Measurements from ENCODE around the gene ADH1C.
"Not testable (repeated sequence)": the region's sequence is repeated elsewhere in the genome, so short reads cannot be mapped to it uniquely, and the experiment has no call there.

ADH1C gene

DNA sequence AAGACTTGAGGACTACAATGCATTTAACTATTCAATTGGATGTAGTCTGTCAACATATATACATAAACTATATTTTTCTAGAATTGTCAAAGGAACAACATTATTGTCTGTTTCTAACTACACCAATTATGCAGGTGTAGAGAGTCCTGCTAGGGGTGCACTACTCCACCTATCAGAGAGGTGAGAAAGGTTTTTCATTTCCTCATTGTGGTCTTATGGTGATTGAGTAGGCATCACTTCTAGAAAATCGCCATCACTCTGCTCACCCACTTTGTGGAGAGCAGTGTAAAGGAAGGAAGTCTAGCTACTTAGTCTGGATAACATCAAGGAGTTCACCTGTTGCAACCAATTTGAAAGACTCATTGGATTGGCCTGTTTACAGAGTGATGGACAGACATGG lies 4.4 kb upstream of the ADH1C start:
- H3K27me3 ChIP-seq (ENCODE audit: insufficient read depth, low read length) = no peaks in the 10 kb centered on the region
- H3F3A ChIP-seq (ENCODE audit: insufficient read depth, low read length) = no peaks in the 10 kb centered on the region
- H3K4me1 ChIP-seq (ENCODE audit: insufficient read depth, low read length, severe bottlenecking) = no peaks in the 10 kb centered on the region
- no peak overlapping the region for H2AFZ ChIP-seq (ENCODE audit: low read length)
- H3K27ac ChIP-seq (ENCODE audit: low read depth, low read length, poor library complexity, severe bottlenecking) = no peak overlapping the region
- H3K9ac ChIP-seq (ENCODE audit: low read length) = no peak overlapping the region
- H4K20me1 ChIP-seq (ENCODE audit: insufficient read depth, low read length) = no peaks in the 10 kb centered on the region
- no peaks in the 10 kb centered on the region for H3K9me2 ChIP-seq (ENCODE audit: low read depth, low read length)
- no peaks in the 10 kb centered on the region for H3K79me2 ChIP-seq (ENCODE audit: insufficient read depth, low read length)
- H3K9me3 ChIP-seq (ENCODE audit: low read length) = no peaks in the 10 kb centered on the region
- TF ChIP-seq EZH2 (IDR thresholded peaks at IDR 0.05; ENCODE audit: borderline replicate concordance, low read length) = no peak
- TF ChIP-seq, protein P1, sequence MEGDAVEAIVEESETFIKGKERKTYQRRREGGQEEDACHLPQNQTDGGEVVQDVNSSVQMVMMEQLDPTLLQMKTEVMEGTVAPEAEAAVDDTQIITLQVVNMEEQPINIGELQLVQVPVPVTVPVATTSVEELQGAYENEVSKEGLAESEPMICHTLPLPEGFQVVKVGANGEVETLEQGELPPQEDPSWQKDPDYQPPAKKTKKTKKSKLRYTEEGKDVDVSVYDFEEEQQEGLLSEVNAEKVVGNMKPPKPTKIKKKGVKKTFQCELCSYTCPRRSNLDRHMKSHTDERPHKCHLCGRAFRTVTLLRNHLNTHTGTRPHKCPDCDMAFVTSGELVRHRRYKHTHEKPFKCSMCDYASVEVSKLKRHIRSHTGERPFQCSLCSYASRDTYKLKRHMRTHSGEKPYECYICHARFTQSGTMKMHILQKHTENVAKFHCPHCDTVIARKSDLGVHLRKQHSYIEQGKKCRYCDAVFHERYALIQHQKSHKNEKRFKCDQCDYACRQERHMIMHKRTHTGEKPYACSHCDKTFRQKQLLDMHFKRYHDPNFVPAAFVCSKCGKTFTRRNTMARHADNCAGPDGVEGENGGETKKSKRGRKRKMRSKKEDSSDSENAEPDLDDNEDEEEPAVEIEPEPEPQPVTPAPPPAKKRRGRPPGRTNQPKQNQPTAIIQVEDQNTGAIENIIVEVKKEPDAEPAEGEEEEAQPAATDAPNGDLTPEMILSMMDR (IDR thresholded peaks at IDR 0.05; ENCODE audit: low read length) = no peak
- no peak overlapping the region for H3K4me2 ChIP-seq (ENCODE audit: low read length)
- no peak overlapping the region for H3K4me3 ChIP-seq (ENCODE audit: low read depth, low read length, poor library complexity, severe bottlenecking)
- no peaks in the 10 kb centered on the region for H3K36me3 ChIP-seq (ENCODE audit: insufficient read depth, low read length)

DNA sequence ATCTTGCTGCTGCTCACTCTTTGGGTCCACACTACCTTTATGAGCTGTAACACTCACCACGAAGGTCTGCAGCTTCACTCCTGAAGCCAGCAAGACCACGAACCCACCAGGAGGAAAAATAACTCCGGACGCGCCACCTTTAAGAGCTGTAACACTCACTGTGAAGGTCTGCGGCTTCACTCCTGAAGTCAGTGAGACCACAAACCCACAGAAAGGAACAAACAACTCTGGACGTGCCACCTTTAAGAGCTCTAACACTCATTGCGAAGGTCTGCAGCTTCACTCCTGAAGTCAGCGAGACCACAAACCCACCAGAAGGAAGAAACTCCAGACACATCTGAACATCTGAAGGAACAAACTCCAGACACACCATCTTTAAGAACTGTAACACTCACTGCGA lies 3.6 kb upstream of the ADH1C start:
- not testable (repeated sequence) for H4K20me1 ChIP-seq (ENCODE audit: insufficient read depth, low read length); H3K36me3 ChIP-seq (ENCODE audit: insufficient read depth, low read length); H2AFZ ChIP-seq (ENCODE audit: low read length); H3K27me3 ChIP-seq (ENCODE audit: insufficient read depth, low read length); H3K4me3 ChIP-seq (ENCODE audit: low read depth, low read length, poor library complexity, severe bottlenecking); H3K4me1 ChIP-seq (ENCODE audit: insufficient read depth, low read length, severe bottlenecking); H3K27ac ChIP-seq (ENCODE audit: low read depth, low read length, poor library complexity, severe bottlenecking); H3K79me2 ChIP-seq (ENCODE audit: insufficient read depth, low read length); H3K9ac ChIP-seq (ENCODE audit: low read length); H3K9me3 ChIP-seq (ENCODE audit: low read length); H3K9me2 ChIP-seq (ENCODE audit: low read depth, low read length); H3K4me2 ChIP-seq (ENCODE audit: low read length); H3F3A ChIP-seq (ENCODE audit: insufficient read depth, low read length)

DNA sequence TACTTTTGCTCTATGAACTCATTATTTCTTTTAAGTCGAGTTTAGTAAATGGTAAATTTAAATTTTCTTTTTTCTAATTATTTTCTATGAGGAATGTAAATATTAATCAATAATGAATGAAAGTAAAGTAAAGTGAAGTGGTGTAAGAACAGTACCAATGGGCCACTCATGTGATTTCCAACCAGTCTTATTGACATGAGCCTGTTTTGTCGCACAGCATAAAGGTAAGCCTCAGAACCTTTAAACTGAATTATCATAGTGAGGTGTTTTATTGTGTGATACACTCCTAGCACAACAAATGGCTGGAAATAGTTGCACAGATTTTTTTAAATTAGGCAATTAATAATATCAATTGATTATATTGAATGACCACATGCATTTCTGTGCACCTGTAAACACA lies 1.1 kb downstream of the ADH1C start:
- no peak overlapping the region for H3K4me3 ChIP-seq (ENCODE audit: low read depth, low read length, poor library complexity, severe bottlenecking)
- H3K27ac ChIP-seq (ENCODE audit: low read depth, low read length, poor library complexity, severe bottlenecking) = no peak overlapping the region
- no peaks in the 10 kb centered on the region for H3K9me2 ChIP-seq (ENCODE audit: low read depth, low read length)
- no peak overlapping the region for H2AFZ ChIP-seq (ENCODE audit: low read length)
- no peak for TF ChIP-seq EZH2 (IDR thresholded peaks at IDR 0.05; ENCODE audit: borderline replicate concordance, low read length)
- TF ChIP-seq, protein P1 (IDR thresholded peaks at IDR 0.05; ENCODE audit: low read length) = no peak
- H3K36me3 ChIP-seq (ENCODE audit: insufficient read depth, low read length) = no peaks in the 10 kb centered on the region
- H3F3A ChIP-seq (ENCODE audit: insufficient read depth, low read length) = no peaks in the 10 kb centered on the region
- H3K4me1 ChIP-seq (ENCODE audit: insufficient read depth, low read length, severe bottlenecking) = no peaks in the 10 kb centered on the region
- no peaks in the 10 kb centered on the region for H3K9me3 ChIP-seq (ENCODE audit: low read length)
- no peak overlapping the region for H3K9ac ChIP-seq (ENCODE audit: low read length)
- H4K20me1 ChIP-seq (ENCODE audit: insufficient read depth, low read length) = no peaks in the 10 kb centered on the region
- H3K27me3 ChIP-seq (ENCODE audit: insufficient read depth, low read length) = no peaks in the 10 kb centered on the region
- no peak overlapping the region for H3K4me2 ChIP-seq (ENCODE audit: low read length)
- H3K79me2 ChIP-seq (ENCODE audit: insufficient read depth, low read length) = no peaks in the 10 kb centered on the region

DNA sequence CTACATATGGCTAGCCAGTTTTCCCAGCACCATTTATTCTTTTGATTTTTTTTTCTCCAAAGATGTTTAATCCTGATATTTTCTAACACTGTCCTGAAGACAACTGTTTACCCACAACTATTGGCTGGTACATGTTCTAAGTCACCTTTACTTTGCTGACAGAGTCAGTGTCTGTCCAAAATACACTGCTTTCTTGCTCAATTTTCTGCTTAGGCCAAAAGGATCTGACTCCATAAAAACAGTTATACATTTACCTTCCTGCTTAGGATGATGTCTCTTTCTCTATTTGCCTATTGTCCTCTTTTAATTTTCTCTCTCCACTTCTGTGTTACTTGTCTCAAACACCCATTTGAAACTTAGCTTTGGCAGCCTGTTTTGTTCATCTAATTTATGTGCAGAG lies 3.2 kb downstream of the ADH1C start:
- H3K4me3 ChIP-seq (ENCODE audit: low read depth, low read length, poor library complexity, severe bottlenecking) = no peak overlapping the region
- no peak for TF ChIP-seq EZH2 (IDR thresholded peaks at IDR 0.05; ENCODE audit: borderline replicate concordance, low read length)
- TF ChIP-seq, protein P1 (IDR thresholded peaks at IDR 0.05; ENCODE audit: low read length) = no peak

DNA sequence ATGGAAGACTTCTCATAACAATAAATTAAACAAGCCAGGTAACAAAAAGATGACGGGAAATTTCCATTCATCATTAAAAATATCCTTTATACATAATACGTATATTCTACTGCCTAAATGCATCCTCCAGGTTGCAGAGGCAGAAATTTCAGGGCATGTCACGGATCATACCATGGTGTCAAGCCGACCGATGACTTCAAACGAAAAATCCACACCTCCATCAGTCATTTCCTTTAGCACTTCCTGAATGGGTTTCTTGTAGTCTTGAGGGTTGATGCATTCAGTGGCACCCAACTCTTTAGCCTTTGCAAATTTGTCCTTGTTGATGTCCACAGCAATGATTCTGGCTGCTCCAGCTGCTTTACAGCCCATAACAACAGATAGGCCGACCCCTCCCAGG lies 9.9 kb downstream of the ADH1C start:
- not testable (repeated sequence) for H3K27me3 ChIP-seq (ENCODE audit: insufficient read depth, low read length); H3K36me3 ChIP-seq (ENCODE audit: insufficient read depth, low read length); H3K27ac ChIP-seq (ENCODE audit: low read depth, low read length, poor library complexity, severe bottlenecking); H3K4me3 ChIP-seq (ENCODE audit: low read depth, low read length, poor library complexity, severe bottlenecking); H3F3A ChIP-seq (ENCODE audit: insufficient read depth, low read length); H3K79me2 ChIP-seq (ENCODE audit: insufficient read depth, low read length); H3K4me2 ChIP-seq (ENCODE audit: low read length); H2AFZ ChIP-seq (ENCODE audit: low read length); H4K20me1 ChIP-seq (ENCODE audit: insufficient read depth, low read length); H3K9ac ChIP-seq (ENCODE audit: low read length); H3K9me3 ChIP-seq (ENCODE audit: low read length); H3K4me1 ChIP-seq (ENCODE audit: insufficient read depth, low read length, severe bottlenecking); H3K9me2 ChIP-seq (ENCODE audit: low read depth, low read length)

More for the DNA sequence above, 3.2 kb downstream of the ADH1C start:
- H3F3A ChIP-seq (ENCODE audit: insufficient read depth, low read length) = no peaks in the 10 kb centered on the region
- no peaks in the 10 kb centered on the region for H3K9me3 ChIP-seq (ENCODE audit: low read length)
- H3K4me2 ChIP-seq (ENCODE audit: low read length) = no peak overlapping the region
- no peak overlapping the region for H3K27ac ChIP-seq (ENCODE audit: low read depth, low read length, poor library complexity, severe bottlenecking)
- H3K4me1 ChIP-seq (ENCODE audit: insufficient read depth, low read length, severe bottlenecking) = no peaks in the 10 kb centered on the region
- H2AFZ ChIP-seq (ENCODE audit: low read length) = no peak overlapping the region
- no peak overlapping the region for H3K9ac ChIP-seq (ENCODE audit: low read length)
- H4K20me1 ChIP-seq (ENCODE audit: insufficient read depth, low read length) = no peaks in the 10 kb centered on the region
- no peaks in the 10 kb centered on the region for H3K9me2 ChIP-seq (ENCODE audit: low read depth, low read length)
- H3K79me2 ChIP-seq (ENCODE audit: insufficient read depth, low read length) = no peaks in the 10 kb centered on the region
- H3K27me3 ChIP-seq (ENCODE audit: insufficient read depth, low read length) = no peaks in the 10 kb centered on the region
- no peaks in the 10 kb centered on the region for H3K36me3 ChIP-seq (ENCODE audit: insufficient read depth, low read length)

All from OCI-LY1 (cell line).